ENCODE measurements around the gene YWHAG. TPM values are rescaled to one million over a fixed set of nuclear protein-coding genes. Genes with fewer than 3 reads are reported as not detected.

The YWHAG gene
- total and polyA plus RNA-seq, 2 of the 13 experiments (the other 11 are each of a cell fraction or from before 2014, with no cell fraction given) = 36.9 to 67.5 TPM

- no peak for TF ChIP-seq GLMP (CRISPR knock-in tag; IDR thresholded peaks at IDR 0.05; ENCODE audit: borderline replicate concordance)
- no peak for TF ChIP-seq CHD2 (IDR thresholded peaks at IDR 0.05; ENCODE audit: low read depth, low read length)
- TF ChIP-seq SETDB1 (CRISPR knock-in tag; IDR thresholded peaks at IDR 0.05; ENCODE audit: borderline replicate concordance) = no peak
- peak; percentile 66 for TF ChIP-seq FOXO1 (CRISPR knock-in tag; IDR thresholded peaks at IDR 0.05)
- TF ChIP-seq ZNF512 (CRISPR knock-in tag; IDR thresholded peaks at IDR 0.05) = no peak
- TF ChIP-seq ZNF501 (CRISPR knock-in tag; IDR thresholded peaks at IDR 0.05) = no peak; the same call in 1 of the 2 replicates
- TF ChIP-seq NONO (IDR thresholded peaks at IDR 0.05) = no peak
- TF ChIP-seq NONO (CRISPR knock-in tag; conservative IDR thresholded peaks at IDR 0.05) = peak; percentile 25; the same call in 1 of the 2 replicates
- no peak for TF ChIP-seq ZNF337 (CRISPR knock-in tag; IDR thresholded peaks at IDR 0.05; ENCODE audit: borderline replicate concordance, low read depth)
- TF ChIP-seq ZKSCAN5 (CRISPR knock-in tag; IDR thresholded peaks at IDR 0.05) = no peak
- TF ChIP-seq RFXAP (CRISPR knock-in tag; IDR thresholded peaks at IDR 0.05; ENCODE audit: borderline replicate concordance) = no peak
- peak; percentile 64; the same call in 1 of the 2 replicates for TF ChIP-seq RARA (CRISPR knock-in tag; IDR thresholded peaks at IDR 0.05)
- TF ChIP-seq TRIM24 (CRISPR knock-in tag; IDR thresholded peaks at IDR 0.05) = no peak
- TF ChIP-seq ZNF558 (CRISPR knock-in tag; IDR thresholded peaks at IDR 0.05; ENCODE audit: borderline replicate concordance) = peak; percentile 7; the same call in 1 of the 2 replicates
- TF ChIP-seq PHF8 (CRISPR knock-in tag; IDR thresholded peaks at IDR 0.05) = peak; percentile 35
- 0 out of 2 replicates have a peak, but pooled peaks have one; percentile 27 for TF ChIP-seq HOXA3 (CRISPR knock-in tag; IDR thresholded peaks at IDR 0.05)
- TF ChIP-seq ZNF496 (CRISPR knock-in tag; IDR thresholded peaks at IDR 0.05; ENCODE audit: insufficient replicate concordance) = no peak
- peak; percentile 53; the same call in 1 of the 2 replicates for TF ChIP-seq NFE2L2 (IDR thresholded peaks at IDR 0.05; ENCODE audit: low read length)
- no peak for TF ChIP-seq ZNF329 (CRISPR knock-in tag; IDR thresholded peaks at IDR 0.05; ENCODE audit: low read depth)
- no peak for TF ChIP-seq FOXK2 (IDR thresholded peaks at IDR 0.05)
- TF ChIP-seq CREB3 (CRISPR knock-in tag; IDR thresholded peaks at IDR 0.05) = no peak
- peak; percentile 43; the same call in 1 of the 3 replicates for TF ChIP-seq MXI1 (IDR thresholded peaks at IDR 0.05; ENCODE audit: borderline replicate concordance, low read depth, low read length)
- no peak for TF ChIP-seq SSRP1 (CRISPR knock-in tag; IDR thresholded peaks at IDR 0.05)
- TF ChIP-seq AKAP8 (CRISPR knock-in tag; IDR thresholded peaks at IDR 0.05) = no peak
- TF ChIP-seq RFX3 (CRISPR knock-in tag; IDR thresholded peaks at IDR 0.05) = no peak
- peak; percentile 38; the same call in 1 of the 2 replicates for TF ChIP-seq KDM6A (CRISPR knock-in tag; IDR thresholded peaks at IDR 0.05; ENCODE audit: low read depth)
- no peak for TF ChIP-seq HDAC6 (IDR thresholded peaks at IDR 0.05; ENCODE audit: low read depth, low read length)
These were observed 553 bp upstream of the YWHAG start (continued) for GRCh38 chr7:76359111-76359977.
